ENCODE results near the gene PET100. TPM values are rescaled to one million over a fixed set of nuclear protein-coding genes. Genes with fewer than 3 reads are reported as not detected.
A peak's percentile ranks its signal among the peaks of the same experiment; 100 is the strongest.

The PET100 gene
- total RNA-seq, 1 experiment from 2014 or later, result 62.1 TPM

DNA sequence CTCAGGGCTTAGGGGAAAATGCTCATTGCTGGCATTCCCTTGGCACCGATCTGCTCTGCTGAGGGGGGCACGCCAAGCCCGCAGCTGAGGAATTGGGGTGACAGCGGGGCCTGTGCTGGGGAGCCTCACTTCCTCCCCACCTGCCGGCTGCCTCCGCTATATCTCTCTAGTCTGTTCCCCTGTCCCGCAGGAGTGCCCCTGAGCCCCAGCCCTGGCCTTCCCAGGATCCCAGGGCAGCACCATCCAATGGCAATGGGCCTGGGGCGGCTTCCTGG is 16.8 kb downstream of the PET100 start:
- no peak overlapping the region for H3K27ac ChIP-seq
- no peak overlapping the region for H3K4me3 ChIP-seq
- no peaks in the 10 kb centered on the region for H3K36me3 ChIP-seq
- H3K9me3 ChIP-seq (replicated peaks), result no peaks in the 10 kb centered on the region
- DNase-seq, result no peak
- 0 out of 2 replicates have a peak, but pooled peaks cover 3% of the 10 kb centered on the region for H3K27me3 ChIP-seq
- H3K4me1 ChIP-seq, result no peaks in the 10 kb centered on the region

DNA sequence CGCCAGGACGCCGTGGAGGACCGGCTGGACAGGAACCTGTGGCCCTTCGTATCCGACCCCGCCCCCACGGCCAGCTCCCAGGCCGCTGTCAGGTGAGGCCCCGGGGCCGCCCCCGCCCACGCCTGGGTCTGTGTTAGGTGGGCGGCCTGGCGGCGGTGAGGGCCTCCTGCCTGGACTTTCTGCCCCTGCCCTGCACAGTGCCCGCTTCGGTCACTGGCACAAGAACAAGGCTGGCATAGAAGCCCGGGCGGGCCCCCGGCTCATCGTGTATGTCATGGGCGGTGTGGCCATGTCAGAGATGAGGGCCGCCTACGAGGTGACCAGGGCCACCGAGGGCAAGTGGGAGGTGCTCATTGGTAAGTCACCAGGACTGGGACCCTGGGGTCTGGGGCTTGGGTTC is 17.6 kb downstream of the PET100 start:
- no peak for DNase-seq
- H3K27me3 ChIP-seq, result 0 out of 2 replicates have a peak, but pooled peaks cover 3% of the 10 kb centered on the region
- no peak overlapping the region for H3K27ac ChIP-seq
- no peaks in the 10 kb centered on the region for H3K36me3 ChIP-seq
- no peak overlapping the region for H3K4me3 ChIP-seq
- peaks cover under 1% of the 10 kb centered on the region; the same call in 1 of the 2 replicates for H3K4me1 ChIP-seq
- H3K9me3 ChIP-seq (replicated peaks), result no peaks in the 10 kb centered on the region

DNA sequence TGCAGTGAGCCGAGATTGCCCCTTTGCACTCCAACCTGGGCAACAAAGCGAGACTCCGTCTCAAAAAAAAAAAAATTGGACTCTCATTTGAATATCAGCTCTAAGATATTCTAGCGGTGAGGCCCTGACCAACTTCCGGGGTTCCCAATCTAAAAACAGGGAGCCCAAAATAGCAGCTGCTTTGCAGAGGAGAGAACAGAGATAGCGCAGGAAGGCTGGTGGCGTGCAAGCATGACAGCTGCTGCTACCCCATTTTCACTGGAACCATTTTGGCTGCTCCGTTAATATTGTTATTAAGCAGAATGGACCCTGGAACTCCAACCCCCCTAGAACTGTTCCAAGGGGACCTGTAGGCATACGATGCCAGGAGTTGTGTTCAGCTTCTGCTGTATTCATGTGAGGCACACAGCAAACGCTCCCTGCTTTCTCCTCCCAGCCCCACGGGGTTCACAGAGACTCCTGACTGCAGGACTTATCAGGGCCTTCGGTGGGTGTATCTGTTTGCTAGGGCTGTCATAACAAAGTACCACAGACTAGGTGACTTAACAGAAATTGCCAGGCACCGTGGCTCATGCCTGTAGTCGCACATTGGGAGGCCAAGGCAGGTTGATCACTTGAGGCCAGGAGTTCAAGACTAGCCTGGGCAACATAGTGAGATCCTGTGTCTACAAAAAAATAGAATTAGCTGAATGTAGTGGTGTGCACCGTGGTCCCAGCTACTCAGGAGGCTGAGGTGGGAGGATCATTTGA is 18.8 kb downstream of the PET100 start:
- Histone ChIP-seq H3K9me3 (replicated peaks) (no peaks in the 10 kb centered on the region), H3K36me3 (no peaks in the 10 kb centered on the region), H3K4me3 (no peak overlapping the region), H3K27ac (no peak overlapping the region), H3K4me1 (peaks cover 4% of the 10 kb centered on the region; the same call in 1 of the 2 replicates), H3K27me3 (0 out of 2 replicates have a peak, but pooled peaks cover 3% of the 10 kb centered on the region)
- DNase-seq, result no peak

DNA sequence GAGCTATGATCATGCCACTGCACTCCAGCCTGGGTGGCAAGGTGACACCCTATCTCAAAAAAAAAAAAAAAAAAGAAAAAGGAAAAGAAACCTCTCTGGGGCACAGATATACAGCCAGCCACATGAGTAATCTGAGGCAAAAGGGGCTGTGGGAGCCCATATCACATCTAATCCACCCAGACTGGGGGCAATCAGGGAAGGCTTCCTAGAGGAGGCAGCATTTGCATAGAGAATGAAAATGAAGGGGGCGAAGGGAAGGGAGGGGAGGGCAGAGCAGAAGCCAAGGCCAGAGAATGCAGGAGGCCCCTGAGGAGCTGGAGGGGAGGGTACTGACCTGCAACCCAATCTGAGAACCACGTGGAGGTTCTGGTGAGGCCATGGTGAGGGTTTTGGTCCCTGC is 20.6 kb downstream of the PET100 start:
- no peaks in the 10 kb centered on the region for H3K36me3 ChIP-seq
- H3K4me3 ChIP-seq, result no peak overlapping the region
- H3K27me3 ChIP-seq, result 0 out of 2 replicates have a peak, but pooled peaks cover 3% of the 10 kb centered on the region
- DNase-seq, result no peak
- peaks cover 4% of the 10 kb centered on the region; the same call in 1 of the 2 replicates for H3K4me1 ChIP-seq
- no peaks in the 10 kb centered on the region for H3K9me3 ChIP-seq (replicated peaks)
- no peak overlapping the region for H3K27ac ChIP-seq

DNA sequence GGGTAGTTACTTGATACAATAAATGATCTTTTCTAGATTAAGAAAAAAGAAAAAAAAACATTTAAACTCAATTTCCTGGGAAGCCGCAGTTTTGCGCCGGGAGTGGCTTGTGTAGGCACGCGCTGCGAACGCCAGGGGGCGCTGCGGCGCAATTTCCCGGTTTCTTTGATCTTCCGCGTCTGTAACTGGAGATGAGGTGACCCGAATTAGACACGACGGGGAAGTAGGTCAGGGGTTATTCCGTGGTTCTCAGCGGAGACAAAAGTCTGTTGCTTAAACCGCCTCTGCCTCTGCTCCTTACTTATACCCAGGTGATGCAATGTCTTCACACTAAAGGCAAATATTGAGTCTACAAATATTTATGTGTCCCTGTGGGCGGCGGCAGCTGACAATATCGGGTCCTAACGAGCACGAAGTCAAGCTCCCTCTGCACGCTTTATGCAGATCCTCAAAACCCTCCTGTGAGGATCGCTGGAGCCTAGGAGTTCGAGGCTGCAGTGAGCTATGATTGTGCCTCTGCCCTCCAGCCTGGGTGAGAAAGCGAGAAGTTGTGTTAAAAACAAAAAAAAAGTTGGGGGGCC is 22.6 kb downstream of the PET100 start:
- Histone ChIP-seq H3K36me3 (no peaks in the 10 kb centered on the region), H3K27ac (no peak overlapping the region), H3K4me3 (no peak overlapping the region), H3K4me1 (peaks cover 4% of the 10 kb centered on the region; the same call in 1 of the 2 replicates), H3K9me3 (replicated peaks) (no peaks in the 10 kb centered on the region), H3K27me3 (peaks cover 3% of the 10 kb centered on the region; the same call in 1 of the 2 replicates)
- DNase-seq, result peak; percentile 70 to 85

DNA sequence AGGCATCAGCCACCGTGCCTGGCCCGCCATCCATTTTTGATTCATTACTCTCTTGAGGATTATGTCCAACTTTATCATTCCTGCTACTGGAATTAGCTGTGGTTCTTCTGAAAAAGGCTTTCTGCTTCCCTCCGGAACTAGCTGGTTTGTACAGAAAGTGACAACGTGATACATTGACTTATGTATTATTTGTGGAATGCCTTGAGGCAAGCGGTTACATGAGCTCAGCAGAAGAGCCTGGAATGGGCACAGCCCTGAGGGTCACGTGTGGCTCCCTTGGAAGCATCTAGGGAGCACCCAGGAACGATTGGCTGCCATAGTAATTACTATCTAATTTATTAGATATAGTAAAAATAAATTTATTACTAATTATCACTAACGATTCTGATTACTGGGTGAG is 24.8 kb downstream of the PET100 start:
- H3K27me3 ChIP-seq, result peaks cover 3% of the 10 kb centered on the region; the same call in 1 of the 2 replicates
- H3K4me3 ChIP-seq, result no peak overlapping the region
- peak in 1 of 2 experiments; percentile 22 for DNase-seq
- H3K36me3 ChIP-seq, result no peaks in the 10 kb centered on the region
- H3K4me1 ChIP-seq, result peaks cover 4% of the 10 kb centered on the region; the same call in 1 of the 2 replicates
- H3K9me3 ChIP-seq (replicated peaks), result no peaks in the 10 kb centered on the region
- no peak overlapping the region for H3K27ac ChIP-seq

DNA sequence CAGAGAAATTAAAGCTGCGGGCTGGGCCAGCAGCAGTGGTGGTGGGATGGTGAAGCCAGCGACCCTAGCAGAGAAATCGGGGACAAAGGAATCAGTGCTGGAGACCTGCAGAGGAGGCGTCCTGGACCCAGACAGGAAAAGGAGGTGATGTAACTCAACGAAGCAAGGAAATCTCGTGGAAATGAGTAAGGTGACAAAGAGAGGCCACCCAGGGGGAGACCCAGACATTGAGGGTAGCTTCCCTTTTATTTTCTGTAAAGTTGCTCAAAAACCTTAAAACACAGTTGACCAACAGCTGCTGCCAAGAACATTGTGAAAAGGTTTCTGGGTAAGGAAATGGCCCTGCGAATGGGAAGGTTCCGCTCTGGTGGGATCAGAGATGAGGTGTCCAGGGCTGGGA is 26.0 kb downstream of the PET100 start:
- DNase-seq, result no peak
- Histone ChIP-seq H3K9me3 (replicated peaks) (no peaks in the 10 kb centered on the region), H3K4me3 (no peak overlapping the region), H3K27me3 (peaks cover 3% of the 10 kb centered on the region; the same call in 1 of the 2 replicates), H3K4me1 (peaks cover 4% of the 10 kb centered on the region; the same call in 1 of the 2 replicates), H3K36me3 (no peaks in the 10 kb centered on the region), H3K27ac (no peak overlapping the region)

DNA sequence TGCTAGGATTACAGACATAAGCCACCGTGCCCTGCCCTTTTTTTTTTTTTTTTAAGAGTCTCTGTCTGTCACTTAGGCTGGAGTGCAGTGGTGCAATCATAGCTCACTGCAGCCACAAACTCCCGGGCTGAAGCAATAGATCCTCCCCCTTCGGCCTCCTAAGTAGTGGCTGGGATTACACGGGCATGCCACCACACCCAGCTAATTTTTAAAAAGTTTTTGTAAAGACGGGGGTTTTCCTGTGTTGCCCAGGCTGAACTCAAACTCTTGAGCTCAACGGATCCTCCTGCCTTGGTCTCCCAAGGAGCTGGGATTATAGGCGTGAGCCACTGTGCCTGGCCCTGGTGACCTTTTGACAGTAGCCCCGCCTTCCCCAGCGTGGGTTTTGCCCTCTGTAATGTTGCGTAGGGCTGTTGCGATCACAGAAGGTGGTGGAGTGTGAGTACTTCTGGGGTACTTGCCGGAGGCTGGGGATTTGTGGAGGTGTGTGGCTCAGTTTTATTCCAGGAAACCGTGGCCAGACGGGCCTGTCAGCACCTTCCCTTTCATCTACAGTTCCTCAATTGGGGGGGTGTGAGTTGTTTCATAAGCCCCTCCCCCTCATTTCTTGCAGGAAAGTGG is 27.6 kb downstream of the PET100 start:
- Histone ChIP-seq H3K4me1 (peaks cover 2% of the 10 kb centered on the region; the same call in 1 of the 2 replicates), H3K4me3 (no peak overlapping the region), H3K9me3 (replicated peaks) (no peaks in the 10 kb centered on the region), H3K27me3 (peaks cover 3% of the 10 kb centered on the region; the same call in 1 of the 2 replicates), H3K36me3 (no peaks in the 10 kb centered on the region), H3K27ac (no peak overlapping the region)
- DNase-seq, result no peak

DNA sequence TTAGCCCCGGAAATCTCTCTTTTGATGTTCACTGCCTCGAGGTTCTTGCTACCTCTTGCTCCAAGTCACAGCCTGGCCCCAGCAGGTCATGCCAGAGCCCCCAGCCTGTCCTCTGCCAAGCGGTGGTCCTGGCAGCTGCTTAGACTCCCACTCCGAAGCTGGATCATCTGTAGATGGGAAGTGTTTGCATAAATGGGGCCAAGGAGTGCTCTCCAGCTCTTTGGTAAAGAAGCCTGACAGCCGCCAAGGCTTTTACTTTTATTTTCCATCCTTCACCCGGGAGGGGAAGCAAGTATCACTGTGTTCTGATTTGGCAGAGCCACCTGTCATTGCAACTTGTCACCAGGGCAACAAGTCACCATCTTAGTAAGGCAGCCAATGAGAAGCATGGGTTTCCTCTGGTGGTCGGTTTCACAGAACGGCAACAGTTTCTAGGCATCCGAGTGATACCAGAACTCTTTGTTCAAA is 28.7 kb downstream of the PET100 start:
- DNase-seq, result peak; percentile 24 to 52

DNA sequence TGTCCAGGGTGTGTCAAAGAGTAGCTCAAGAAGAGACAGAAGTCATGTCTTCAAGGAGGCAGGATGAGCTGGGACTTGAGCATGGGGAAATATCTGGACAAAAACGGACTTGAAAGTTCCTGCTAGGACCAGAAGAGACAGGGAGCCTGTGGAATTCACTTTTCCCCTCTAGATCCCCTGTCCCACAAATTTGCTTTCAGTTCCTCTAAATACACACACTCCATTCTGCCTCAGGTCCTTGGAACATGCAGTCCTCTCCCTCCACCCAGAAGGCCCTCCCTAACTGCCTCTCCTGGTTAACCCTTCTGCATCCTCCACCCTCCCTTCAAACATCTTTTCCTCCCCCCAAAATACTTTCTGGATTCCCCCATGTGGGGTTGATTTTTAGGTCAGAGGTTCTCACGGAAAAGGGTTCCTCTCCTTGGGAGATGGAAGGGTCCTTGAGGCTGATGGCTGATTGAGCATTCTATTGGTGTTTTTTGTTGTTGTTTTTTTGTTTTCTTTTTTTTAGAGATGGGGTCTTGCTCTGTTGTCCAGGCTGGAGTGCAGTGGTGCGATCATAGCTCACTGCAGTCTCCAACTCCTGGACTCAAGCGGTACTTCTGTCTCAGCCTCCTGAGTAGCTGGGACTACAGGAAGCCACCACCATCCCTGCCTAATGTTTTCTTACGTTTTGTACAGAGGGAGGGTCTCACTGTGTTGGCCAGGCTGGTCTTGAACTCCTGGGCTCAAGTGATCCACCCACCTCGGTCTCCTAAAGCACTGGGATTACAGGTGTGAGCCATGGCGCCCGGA is 32.3 kb downstream of the PET100 start:
- Histone ChIP-seq H3K4me1 (no peaks in the 10 kb centered on the region), H3K4me3 (no peak overlapping the region), H3K9me3 (replicated peaks) (no peaks in the 10 kb centered on the region), H3K27me3 (no peaks in the 10 kb centered on the region; the same call in 1 of the 2 replicates), H3K27ac (no peak overlapping the region), H3K36me3 (no peaks in the 10 kb centered on the region)
- DNase-seq, result no peak

More for the DNA sequence above, 28.7 kb downstream of the PET100 start:
- H3K4me1 ChIP-seq, result no peaks in the 10 kb centered on the region
- H3K27me3 ChIP-seq, result peaks cover 3% of the 10 kb centered on the region; the same call in 1 of the 2 replicates
- no peaks in the 10 kb centered on the region for H3K36me3 ChIP-seq
- no peak overlapping the region for H3K27ac ChIP-seq
- H3K9me3 ChIP-seq (replicated peaks), result no peaks in the 10 kb centered on the region
- no peak overlapping the region for H3K4me3 ChIP-seq

DNA sequence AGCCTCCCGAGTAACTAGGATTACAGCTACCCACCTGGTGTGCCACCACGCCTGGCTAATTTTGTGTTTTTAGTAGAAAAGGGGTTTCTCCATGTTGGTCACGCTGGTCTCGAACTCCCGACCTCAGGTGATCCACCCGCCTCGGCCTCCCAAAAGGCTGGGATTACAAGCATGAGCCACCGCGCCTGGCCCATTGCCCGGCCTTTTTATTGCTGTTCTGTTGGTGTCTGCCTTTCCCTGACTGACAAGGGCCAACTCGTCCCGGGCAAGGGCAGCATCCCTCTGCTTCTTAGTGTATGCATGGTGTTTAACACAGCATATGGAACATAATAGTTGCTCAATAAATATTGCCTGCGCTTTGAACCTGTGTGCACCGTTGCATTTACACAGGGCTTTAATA is 33.1 kb downstream of the PET100 start:
- Histone ChIP-seq H3K9me3 (replicated peaks) (no peaks in the 10 kb centered on the region), H3K36me3 (no peaks in the 10 kb centered on the region), H3K4me1 (no peaks in the 10 kb centered on the region), H3K27me3 (no peaks in the 10 kb centered on the region; the same call in 1 of the 2 replicates), H3K4me3 (no peak overlapping the region), H3K27ac (no peak overlapping the region)
- DNase-seq, result no peak

DNA sequence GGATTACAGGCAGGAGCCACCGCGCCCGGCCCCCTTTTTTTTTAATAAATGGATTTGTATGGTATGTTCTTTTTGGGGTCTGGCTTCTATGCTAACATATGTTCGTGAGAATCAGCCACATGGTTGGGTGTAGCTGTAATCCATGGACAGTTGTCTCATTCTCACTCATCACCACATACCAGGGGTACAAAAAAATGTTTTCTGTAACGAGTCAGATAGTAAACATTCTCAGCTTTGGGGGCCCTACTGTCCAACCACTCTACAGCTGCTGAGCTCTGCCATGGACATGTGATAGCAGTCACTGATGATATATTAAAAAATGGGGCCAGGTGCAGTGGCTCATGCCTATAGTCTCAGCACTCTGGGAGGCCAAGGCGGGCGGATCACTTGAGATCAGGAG is 34.1 kb downstream of the PET100 start:
- no peaks in the 10 kb centered on the region; the same call in 1 of the 2 replicates for H3K27me3 ChIP-seq
- DNase-seq, result peak; percentile 52 to 56
- no peaks in the 10 kb centered on the region for H3K36me3 ChIP-seq
- H3K9me3 ChIP-seq (replicated peaks), result no peaks in the 10 kb centered on the region
- H3K27ac ChIP-seq, result no peak overlapping the region
- no peaks in the 10 kb centered on the region for H3K4me1 ChIP-seq
- no peak overlapping the region for H3K4me3 ChIP-seq

DNA sequence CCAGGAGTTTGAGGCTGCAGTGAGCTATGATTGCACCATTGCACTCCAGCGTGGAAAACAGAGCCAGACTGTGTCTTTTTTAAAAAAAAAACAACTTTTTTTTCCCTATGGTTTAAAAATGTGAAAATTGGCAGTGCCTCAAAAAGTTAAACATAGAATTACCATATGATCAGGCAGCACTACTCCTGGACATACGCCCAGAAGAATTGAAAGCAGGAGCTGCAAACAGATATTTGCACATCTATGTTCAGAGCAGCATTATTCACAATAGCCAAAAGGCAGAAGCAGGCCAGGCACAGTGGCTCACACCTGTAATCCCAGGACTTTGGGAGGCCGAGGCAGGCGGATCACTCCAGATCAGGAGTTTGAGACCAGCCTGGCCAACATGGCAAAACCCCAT is 35.5 kb downstream of the PET100 start:
- Histone ChIP-seq H3K36me3 (no peaks in the 10 kb centered on the region), H3K4me3 (no peak overlapping the region), H3K9me3 (replicated peaks) (no peaks in the 10 kb centered on the region), H3K27me3 (no peaks in the 10 kb centered on the region), H3K27ac (no peak overlapping the region), H3K4me1 (no peaks in the 10 kb centered on the region)
- DNase-seq, result no peak

DNA sequence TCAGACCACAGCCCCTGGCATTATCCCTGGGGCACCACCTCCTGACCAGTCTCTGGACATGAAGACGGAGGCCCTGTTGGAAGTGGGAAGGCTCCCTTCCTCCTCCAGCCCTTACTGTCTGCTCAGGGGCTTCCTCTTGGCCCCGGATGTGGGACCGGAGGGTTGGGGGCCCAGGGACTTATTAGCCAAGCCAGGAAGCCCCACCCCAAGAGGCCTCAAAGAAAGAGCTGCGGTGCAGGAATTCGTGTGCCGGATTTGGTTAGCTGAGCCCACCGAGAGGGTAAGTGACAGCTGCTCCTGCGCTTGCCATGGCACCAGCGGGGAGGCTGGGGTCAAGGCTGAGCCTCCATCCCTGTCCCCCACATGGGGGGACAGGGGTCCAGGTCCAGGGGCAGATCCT is 39.2 kb downstream of the PET100 start, which contains the start of gene RETN:
RETN (plus strand) TSS at position 208 of the 400 bp plus-strand sequence. CDS start 278 bp downstream, outside the sequence.
- H3K27ac ChIP-seq, result no peak within 1 kb of the TSS
- no peaks in the 10 kb centered on the region for H3K4me1 ChIP-seq
- no peaks in the 10 kb centered on the region for H3K27me3 ChIP-seq
- H3K9me3 ChIP-seq (replicated peaks), result no peaks in the 10 kb centered on the region
- no peak within 1 kb of the TSS for H3K4me3 ChIP-seq
- DNase-seq, result no peak
- no peaks in the 10 kb centered on the region for H3K36me3 ChIP-seq
